NCI-H774 (cell line): ENCODE measurements around the gene CABP5.
"Not testable (repeated sequence)": the region's sequence is repeated elsewhere in the genome, so short reads cannot be mapped to it uniquely, and the experiment has no call there.

Experiments used
- DNase-seq: peaks from one replicate; lab custom pipeline; 2025; lab: John Stamatoyannopoulos, UW

Gene CABP5

GRCh38 chr19:48043675-48044258, at the start of gene CABP5:
Gene CABP5 (minus strand): TSS chr19:48044079. CDS start chr19:48043922, 157 bp downstream.
- DNase-seq: no peak

DNA sequence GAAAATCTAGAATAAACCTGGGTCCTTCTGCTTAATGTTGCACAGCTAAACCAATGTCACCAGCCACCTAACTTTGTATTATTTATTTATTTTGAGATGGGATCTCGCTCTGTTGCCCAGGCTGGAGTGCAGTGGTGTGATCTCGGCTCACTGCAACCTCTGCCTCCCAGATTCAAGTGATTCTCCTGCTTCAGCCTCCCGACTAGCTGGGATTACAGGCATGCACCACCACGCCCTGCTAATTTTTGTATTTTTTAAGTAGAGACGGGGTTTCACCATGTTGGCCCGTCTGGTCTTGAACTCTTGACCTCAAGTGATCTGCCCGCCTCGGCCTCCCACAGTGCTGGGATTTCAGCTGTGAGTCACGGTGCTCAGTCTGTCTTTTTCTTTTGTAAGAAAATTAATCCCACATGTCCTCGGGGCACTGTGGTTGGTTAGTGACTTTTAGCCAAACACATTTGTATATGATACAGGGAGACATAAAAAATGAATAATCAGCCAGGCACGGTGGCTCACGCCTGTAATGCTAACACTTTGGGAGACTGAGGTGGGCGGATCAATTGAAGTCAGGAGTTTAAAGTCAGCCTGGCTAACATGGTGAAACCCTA, 47.3 kb upstream of the CABP5 start:
- not testable (repeated sequence) for DNase-seq

- peak; percentile 58 for DNase-seq
Observed at GRCh38 chr19:48090281-48090802, 46.5 kb upstream of the CABP5 start.

- not testable (repeated sequence) for DNase-seq
Observed at GRCh38 chr19:48088991-48089390, 45.1 kb upstream of the CABP5 start.

DNA sequence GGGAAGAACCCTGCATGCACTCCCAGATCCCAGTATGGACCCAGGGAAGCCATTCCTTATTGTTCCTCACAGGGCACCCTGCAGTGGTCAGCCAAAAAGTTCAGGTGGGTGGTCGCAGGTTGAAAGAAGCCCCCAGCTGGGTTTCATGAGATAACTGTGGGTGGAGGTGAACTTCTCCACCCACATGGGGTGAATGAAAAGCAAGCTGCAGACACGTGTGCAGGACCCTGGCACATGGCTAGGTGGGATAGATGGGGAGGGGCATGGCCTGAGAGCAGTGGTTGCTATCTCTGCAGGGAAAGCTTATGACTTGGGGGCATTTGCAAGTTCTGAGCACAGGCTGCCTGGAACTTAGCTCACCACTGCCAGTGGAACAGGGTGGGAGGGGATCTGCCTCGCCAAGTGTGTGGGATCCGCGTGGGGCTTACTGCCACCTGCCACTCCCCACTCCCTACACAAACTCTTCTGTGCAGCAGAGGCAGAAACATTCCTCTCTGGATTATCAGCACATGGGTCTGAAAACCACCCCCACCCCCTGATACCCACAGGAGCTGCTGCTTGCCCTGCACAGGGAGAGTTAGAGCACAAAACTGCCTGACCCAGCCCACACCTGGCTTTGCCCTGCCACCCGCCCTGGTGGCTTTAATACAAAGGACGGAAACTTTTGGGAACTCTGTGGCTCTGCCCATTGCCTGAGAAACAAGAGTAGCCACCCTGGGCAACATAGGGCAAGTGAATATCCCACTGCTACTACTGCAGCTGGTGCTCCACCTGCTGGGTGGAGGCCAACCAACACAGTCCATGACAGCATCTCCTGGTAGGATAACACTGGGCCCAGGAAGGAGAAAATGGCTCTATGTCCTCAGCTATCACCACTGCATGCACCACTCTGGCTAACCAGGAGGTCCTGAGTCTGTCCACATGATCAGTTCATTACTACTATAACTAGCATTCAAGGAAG, 42.3 kb upstream of the CABP5 start:
- DNase-seq: no peak

GRCh38 chr19:48085076-48085475, 41.2 kb upstream of the CABP5 start:
- no peak for DNase-seq

GRCh38 chr19:48081106-48081505, 37.2 kb upstream of the CABP5 start:
- no peak for DNase-seq

DNA sequence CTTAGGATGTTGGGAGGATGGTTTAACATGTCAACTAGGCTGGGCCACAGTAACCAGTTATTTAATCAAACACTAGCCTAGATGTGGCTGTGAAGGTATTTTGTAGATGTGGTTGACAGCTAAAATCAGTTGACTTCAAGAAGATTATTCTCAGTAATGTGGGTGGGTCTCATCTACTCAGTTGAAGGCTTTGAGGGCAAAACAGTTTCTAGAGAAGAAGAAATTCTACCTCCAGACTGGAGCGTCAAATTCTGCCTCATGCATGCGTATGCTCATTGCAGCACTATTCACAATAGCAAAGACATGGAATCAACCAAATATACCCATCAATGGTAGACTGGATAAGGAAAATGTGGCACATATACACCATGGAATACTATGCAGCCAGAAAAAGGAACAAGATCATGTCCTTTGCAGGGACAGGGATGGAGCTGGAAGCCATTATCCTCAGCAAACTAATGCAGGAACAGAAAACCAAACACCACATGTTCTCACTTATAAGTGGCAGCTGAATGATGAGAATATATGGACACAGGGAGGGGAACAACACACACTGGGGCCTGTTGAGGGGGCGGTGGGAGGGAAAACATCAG, 26.4 kb upstream of the CABP5 start:
- not testable (repeated sequence) for DNase-seq

GRCh38 chr19:48069435-48069834, 25.6 kb upstream of the CABP5 start:
- no peak for DNase-seq

GRCh38 chr19:48064509-48064908, 20.6 kb upstream of the CABP5 start:
- no peak for DNase-seq

GRCh38 chr19:48061401-48062344, 17.8 kb upstream of the CABP5 start:
- DNase-seq: no peak

DNA sequence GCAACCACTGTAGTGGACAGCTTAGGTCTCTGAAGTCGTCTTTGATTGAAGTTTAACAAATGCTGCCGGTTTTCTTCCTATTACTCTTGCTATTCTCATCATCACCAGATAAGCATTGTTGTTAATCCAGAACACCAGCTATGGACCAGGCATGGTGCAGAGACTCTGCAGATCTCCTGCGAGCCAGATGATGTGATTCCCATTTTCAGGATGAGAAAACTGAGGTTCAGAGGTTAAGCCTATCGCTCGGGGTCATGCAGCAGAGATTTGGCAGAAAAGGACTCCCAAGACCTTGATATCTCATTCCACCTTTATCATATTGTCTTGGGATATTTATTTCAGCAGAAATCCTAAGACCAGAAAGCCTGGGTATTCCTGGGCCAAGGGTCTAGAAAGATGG, 16.5 kb upstream of the CABP5 start:
- no peak for DNase-seq

GRCh38 chr19:48059331-48059730, 15.5 kb upstream of the CABP5 start:
- DNase-seq: no peak

DNA sequence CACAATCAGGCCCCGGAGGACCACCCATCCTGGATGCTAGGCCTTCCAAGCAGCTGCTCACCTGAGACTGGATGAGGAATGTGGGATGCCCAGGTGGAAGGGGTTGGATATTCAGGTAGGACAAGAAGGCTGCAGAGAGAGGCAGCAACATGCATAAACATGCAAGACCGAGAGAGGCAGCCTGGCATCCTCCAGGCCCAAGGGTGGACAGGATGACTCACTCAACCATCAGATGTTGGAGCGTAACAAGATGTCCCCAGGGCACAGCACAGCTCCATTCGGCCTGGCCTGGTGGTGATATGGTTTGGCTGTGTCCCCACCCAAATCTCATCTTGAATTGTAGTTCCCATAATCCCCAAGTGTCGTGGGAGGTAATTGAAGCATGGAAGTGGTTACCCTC, 10.0 kb upstream of the CABP5 start:
- no peak for DNase-seq

GRCh38 chr19:48053076-48053475, 9.2 kb upstream of the CABP5 start:
- DNase-seq: no peak

- no peak for DNase-seq
Observed at GRCh38 chr19:48051335-48052033, 7.6 kb upstream of the CABP5 start.

DNA sequence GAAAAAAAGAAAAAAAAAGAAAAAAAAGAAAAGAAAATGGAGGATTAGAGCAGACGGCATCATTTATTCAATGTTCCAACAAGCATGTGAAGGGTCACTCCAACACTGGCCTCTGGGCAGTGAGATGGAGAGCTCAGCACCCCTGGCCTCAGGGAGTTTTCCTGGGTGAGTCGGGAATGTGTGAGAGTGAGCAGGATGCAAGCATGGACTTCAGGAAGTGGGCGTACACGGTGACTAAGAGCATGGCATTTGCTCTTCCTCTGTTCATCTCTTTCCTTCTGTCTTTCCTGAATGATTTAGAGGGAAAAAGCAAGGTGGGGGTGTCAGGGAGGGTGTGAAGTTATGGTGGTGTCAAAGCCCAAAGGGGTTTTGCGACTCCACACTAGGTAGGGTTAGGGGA, 682 bp upstream of the CABP5 start:
- no peak for DNase-seq

DNA sequence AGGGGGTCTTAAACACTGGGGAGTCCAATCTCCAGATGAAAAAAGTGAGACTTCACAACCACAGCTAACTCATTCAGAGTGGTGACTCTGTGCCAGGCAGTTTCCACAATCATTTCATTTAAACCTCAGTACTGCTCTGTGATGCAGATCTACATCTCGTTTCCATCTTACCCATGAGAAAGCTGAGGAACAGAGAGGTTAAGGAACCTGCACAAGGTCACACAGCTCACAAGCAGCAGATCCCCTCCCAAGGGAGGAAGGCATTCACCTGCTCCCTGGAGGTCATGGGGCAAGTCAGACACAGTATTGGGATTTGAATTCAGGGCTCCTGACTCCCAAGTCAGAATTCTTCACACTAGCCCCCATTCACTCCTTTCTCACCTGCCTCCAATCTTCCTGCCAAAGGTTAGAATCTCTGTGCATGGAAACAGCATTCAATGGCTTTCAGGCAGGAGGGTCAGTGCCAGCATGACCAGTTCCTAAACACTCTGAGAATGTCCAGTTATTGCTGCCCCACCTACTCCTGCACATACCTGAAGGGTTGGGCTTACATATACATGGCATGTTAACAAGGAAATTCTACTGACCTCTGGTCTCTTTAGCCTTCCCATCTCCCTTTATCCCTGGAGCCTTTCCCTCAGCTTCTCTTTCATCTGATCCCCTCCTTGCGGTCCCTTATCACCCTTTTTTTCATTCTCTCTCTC, 1.9 kb downstream of the CABP5 start:
- DNase-seq: no peak

DNA sequence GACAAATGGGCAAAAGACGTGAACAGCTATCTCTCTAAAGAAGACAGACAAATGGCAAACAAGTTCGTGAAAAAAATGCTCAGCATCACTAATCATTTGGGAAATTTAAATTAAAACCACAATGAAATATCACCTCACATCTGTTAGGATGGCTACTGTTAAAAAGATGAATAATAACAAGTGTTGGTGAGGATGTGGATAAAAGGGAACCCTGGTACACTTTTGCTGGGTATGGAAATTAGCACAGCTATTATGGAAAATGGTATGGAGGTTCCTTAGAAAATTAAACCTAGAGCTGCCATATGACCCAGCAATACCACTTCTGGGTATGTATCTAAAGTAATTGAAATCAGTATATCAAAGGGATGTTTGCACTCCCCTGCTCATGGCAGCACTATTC, 7.1 kb downstream of the CABP5 start:
- DNase-seq: no peak

- DNase-seq: no peak
Observed at GRCh38 chr19:48033604-48034003, 10.3 kb downstream of the CABP5 start.
